ENCODE measurements around the gene TRIM74. TPM values are rescaled to one million over a fixed set of nuclear protein-coding genes. Genes with fewer than 3 reads are reported as not detected.

Gene TRIM74
- not detected in 2 replicates for polyA plus RNA-seq

GRCh38 chr7:72968980-72969516 lies at the start of gene TRIM74:
TRIM74 (minus strand) TSS chr7:72969466; CDS start chr7:72966157, 3,309 bp downstream.

GRCh38 chr7:72924733-72925545 lies 44.3 kb downstream of the TRIM74 start, which contains the start of gene POM121:
POM121 (plus strand) TSS chr7:72925095; CDS start chr7:72925122, 27 bp downstream.

Other genes starting within 250 kb of the TRIM74 start
- 2.0 and 2.5 TPM in 2 replicates for gene TYW1B, start 141.3 kb downstream of the TRIM74 start, polyA plus RNA-seq
- gene POM121, start 44.4 kb downstream of the TRIM74 start, polyA plus RNA-seq: 2.2 and 2.8 TPM in 2 replicates
- not detected in 2 replicates for gene SPDYE8, start 60.3 kb upstream of the TRIM74 start, polyA plus RNA-seq
- gene SPDYE11, start 88.4 kb upstream of the TRIM74 start, polyA plus RNA-seq: 1.4 and 2.2 TPM in 2 replicates
- gene SPDYE9, start 116.6 kb upstream of the TRIM74 start, polyA plus RNA-seq: 1.4 and 2.2 TPM in 2 replicates

Measured in Purkinje cell (primary cell).